Psoas muscle (tissue), 8 donors: Measurements from ENCODE around the gene KCNT2. TPM values are rescaled to one million over a fixed set of nuclear protein-coding genes. Genes with fewer than 3 reads are reported as not detected.

Experiments used
- ATAC-seq, 4 donors: fragments of 200-7000 bp; cut with Tn5 transposase; one replicate each; pipeline ENCODE4 v1.9.1; 2020; ENCODE audit warnings: moderate library complexity in 3 of 4, mild to moderate bottlenecking in 2 of 4
- DNase-seq, 2 donors: peaks; one replicate each; pipeline ENCODE4 v3.0.0-alpha.2; 2020
- H3K27ac ChIP-seq: fragments of 200-600 bp; one replicate; pipeline ENCODE4 v1.8.0; 2022
- H3K27me3 ChIP-seq, 3 donors: fragments of 200-600 bp in 1 of 3; one replicate each; pipeline versions ENCODE4 v1.6.1 to v1.8.0; 2013 to 2022; ENCODE audit warnings: low read length in 2 of 3, mild to moderate bottlenecking in 2 of 3, moderate library complexity in 1 of 3; ENCODE audit not compliant: insufficient read depth in 3 of 3
- H3K36me3 ChIP-seq, 2 donors: fragments of 200-600 bp in 1 of 2; one replicate each; pipeline versions ENCODE4 v1.6.1 to v1.8.0; 2013 to 2022; ENCODE audit warnings: low read depth in 1 of 2, mild to moderate bottlenecking in 1 of 2, moderate library complexity in 1 of 2; ENCODE audit not compliant: insufficient read depth in 1 of 2
- H3K4me1 ChIP-seq: fragments of 200-600 bp; one replicate; pipeline ENCODE4 v1.8.0; 2022
- H3K4me3 ChIP-seq: fragments of 200-600 bp; one replicate; pipeline ENCODE4 v1.8.0; 2022; ENCODE audit warnings: mild to moderate bottlenecking
- H3K9me3 ChIP-seq: fragments of 200-600 bp; one replicate; pipeline ENCODE4 v1.8.0; 2022
- WGBS, 3 donors: extraction: QIAGEN DNeasy Blood & Tissue Kit; methylation state at CpG; one replicate each; pipeline versions ENCODE4 v1.1.6 to v1.1.7; 2013; 5-methylcytosine and 5-hydroxymethylcytosine counted together
- intact Hi-C, 2 donors: fragments of 100-400 bp; cut with DNase I; formaldehyde crosslinking; loops; one replicate each; pipeline versions ENCODE4 v1.11.0 to v1.14.2; 2022
- polyA plus RNA-seq, 3 donors: library from polyadenylated mRNA; stranded (reverse); fragments of 200-250 nt; gene quantifications; one replicate each; pipeline ENCODE4 v1.2.3, GENCODE V29; 2013
- total RNA-seq, 4 donors: library from RNA; stranded (reverse); fragmentation: NEBNext Ultra II Directional in 2 of 4; extraction: Animal tissue kit (Norgen Biotek cat#: 25700) in 2 of 4; gene quantifications; one replicate each; pipeline versions ENCODE4 v1.2.1 to v1.2.4, GENCODE V29; 2021 to 2023
- TF ChIP-seq, protein P1 (sequence below): fragments of 200-600 bp; IDR thresholded peaks from one replicate; pipeline ENCODE4 v1.8.0; 2022; ENCODE audit warnings: antibody characterized with exemption
- donor health status: healthy with polysubstance abuse.
- donor health status: DM: no; HTN: no; CAD: no; lungs with moderate emphysema.
- donor health status: Bipolar disorder and iron deficiency.
- donor health status: healthy.
- donor health status: DM: yes; HTN: yes; CAD: no.
- donor health status: DM: no; HTN: no; CAD: no.
- donor health status: DM: no; HTN: no; CAD: no.
- donor health status: DM: yes; HTN: yes; CAD: no.

KCNT2 gene
- total and polyA plus RNA-seq, 7 donors: 0.04 to 1.2 (median 0.12) TPM

DNA sequence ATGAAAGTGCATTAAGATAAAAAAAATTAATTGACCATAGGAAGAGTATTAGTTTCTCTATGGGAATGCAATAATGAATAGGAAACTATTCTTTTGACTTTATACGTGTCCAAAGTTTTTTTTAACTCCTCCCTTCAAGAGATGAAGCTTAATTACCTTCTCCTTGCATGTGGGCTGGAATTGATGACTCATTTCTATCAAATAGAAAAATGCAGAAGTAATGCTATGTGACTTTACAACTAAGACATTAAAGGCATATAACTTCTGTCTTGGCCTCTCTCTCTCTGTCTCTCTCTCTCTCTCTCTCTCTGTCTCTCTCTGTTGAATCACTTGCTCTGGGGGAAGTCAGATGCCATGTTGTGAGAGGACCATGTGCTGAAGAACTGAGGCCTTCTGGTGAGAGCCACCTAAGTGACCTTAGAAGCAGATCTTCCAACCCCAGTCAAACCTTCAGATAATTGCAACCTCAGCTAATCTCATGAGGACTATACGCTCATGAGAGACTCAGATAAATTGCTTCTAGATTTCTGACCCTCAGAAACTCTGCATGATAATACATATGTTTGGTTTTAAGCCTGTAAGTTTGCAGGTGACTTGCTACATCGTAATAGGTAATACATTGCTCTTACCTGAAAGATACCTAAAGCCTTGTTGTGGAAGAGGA is 414.2 kb downstream of the KCNT2 start:
- TF ChIP-seq, protein P1, sequence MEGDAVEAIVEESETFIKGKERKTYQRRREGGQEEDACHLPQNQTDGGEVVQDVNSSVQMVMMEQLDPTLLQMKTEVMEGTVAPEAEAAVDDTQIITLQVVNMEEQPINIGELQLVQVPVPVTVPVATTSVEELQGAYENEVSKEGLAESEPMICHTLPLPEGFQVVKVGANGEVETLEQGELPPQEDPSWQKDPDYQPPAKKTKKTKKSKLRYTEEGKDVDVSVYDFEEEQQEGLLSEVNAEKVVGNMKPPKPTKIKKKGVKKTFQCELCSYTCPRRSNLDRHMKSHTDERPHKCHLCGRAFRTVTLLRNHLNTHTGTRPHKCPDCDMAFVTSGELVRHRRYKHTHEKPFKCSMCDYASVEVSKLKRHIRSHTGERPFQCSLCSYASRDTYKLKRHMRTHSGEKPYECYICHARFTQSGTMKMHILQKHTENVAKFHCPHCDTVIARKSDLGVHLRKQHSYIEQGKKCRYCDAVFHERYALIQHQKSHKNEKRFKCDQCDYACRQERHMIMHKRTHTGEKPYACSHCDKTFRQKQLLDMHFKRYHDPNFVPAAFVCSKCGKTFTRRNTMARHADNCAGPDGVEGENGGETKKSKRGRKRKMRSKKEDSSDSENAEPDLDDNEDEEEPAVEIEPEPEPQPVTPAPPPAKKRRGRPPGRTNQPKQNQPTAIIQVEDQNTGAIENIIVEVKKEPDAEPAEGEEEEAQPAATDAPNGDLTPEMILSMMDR: no peak
- no peaks in the 10 kb centered on the region for H3K4me1 ChIP-seq
- DNase-seq: no peak

DNA sequence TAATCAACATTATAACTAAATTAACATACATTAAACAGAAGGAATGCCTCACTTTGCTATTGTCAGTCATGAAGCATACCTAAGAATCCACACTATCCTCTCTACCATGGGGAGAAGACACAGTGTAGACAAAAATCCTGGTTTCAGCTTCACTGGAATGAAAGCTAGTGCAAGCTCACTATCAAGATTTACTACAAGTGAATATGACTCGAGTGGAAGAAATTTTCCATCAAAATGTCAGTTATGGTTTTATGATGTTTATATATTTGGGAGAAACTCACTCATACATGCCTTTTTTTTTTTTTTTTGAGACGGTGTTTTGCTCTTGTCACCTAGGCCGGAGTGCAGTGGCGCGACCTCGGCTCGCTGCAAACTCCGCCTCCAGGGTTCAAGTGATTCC is 424.3 kb downstream of the KCNT2 start:
- DNase-seq (no peak), ATAC-seq (no peak)
- Histone ChIP-seq H3K36me3 (no peaks in the 10 kb centered on the region), H3K4me1 (no peaks in the 10 kb centered on the region), H3K27me3 (no peaks in the 10 kb centered on the region), H3K27ac (no peak overlapping the region), H3K4me3 (no peak overlapping the region), H3K9me3 (no peaks in the 10 kb centered on the region)
- TF ChIP-seq, protein P1: no peak
- intact Hi-C loops: no loop called here
- WGBS, 3 donors: 93 to 96% (median 95%) methylated on average over 8 of the region's 8 CpGs

More for the DNA sequence above, 414.2 kb downstream of the KCNT2 start:
- H3K27me3 ChIP-seq: no peaks in the 10 kb centered on the region
- 32 to 78% (median 33%) methylated on average over 3 of the region's 3 CpGs for WGBS, 3 donors
- ATAC-seq: no peak
- no peaks in the 10 kb centered on the region for H3K9me3 ChIP-seq
- intact Hi-C loops: no loop called here
- H3K36me3 ChIP-seq: no peaks in the 10 kb centered on the region
- H3K4me3 ChIP-seq: no peak overlapping the region
- no peak overlapping the region for H3K27ac ChIP-seq

DNA sequence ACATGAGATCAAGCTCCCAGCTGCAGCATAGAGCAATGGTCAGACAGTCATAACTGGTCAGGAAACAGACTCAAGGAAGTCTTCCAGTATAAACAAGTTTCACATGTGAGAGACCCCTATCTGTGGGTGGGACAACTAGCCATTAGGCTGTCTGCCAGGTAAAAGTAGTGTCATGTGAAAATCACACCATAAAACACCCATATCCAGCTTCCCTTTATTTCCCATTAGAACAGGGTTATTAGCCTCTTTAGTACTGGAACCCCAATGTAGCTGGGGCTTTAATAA is 426.7 kb downstream of the KCNT2 start:
- no peak for DNase-seq
- Histone ChIP-seq H3K4me3 (no peak overlapping the region), H3K36me3 (no peaks in the 10 kb centered on the region), H3K9me3 (no peaks in the 10 kb centered on the region), H3K27ac (no peak overlapping the region), H3K4me1 (no peaks in the 10 kb centered on the region), H3K27me3 (no peaks in the 10 kb centered on the region)
- ATAC-seq: no peak
- intact Hi-C loops: no loop called here
- TF ChIP-seq, protein P1: no peak

DNA sequence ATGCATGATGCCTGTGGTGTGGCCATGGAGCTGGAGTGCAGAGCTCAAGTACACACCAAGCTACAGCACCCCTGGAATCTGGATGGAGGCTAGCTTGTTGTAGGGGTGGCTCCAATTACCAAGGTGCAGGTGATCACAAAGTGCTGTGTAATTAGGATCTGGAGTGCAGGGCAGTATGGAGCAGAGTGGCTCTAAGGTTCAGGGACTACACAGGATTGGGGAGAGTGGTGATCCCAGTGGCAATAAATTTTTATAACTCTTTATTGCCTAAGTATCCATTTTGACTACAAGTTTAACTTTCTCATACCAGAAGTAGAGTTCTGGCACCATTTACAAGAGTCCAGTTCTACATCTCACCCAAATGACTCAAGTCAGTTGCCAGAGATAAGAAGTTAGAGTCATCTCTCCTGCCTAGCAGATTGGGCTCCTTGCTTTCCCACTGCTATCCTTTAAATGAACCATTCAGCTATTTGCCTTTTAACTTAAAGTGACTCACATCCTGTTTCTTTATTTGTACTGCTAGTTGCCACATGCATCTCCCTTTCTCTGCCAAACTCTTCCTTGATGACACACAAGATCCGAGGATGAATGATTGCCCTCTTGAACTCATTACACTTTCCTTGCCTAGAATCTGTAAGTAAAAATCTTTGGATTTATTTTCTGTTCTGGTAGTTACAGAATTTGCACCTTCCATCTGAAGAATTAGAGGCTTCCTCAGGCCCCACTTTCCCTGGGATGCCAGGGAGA is 427.2 kb downstream of the KCNT2 start:
- Histone ChIP-seq H3K4me3 (no peak overlapping the region), H3K36me3 (no peaks in the 10 kb centered on the region), H3K4me1 (no peaks in the 10 kb centered on the region), H3K27ac (no peak overlapping the region), H3K27me3 (no peaks in the 10 kb centered on the region), H3K9me3 (no peaks in the 10 kb centered on the region)
- WGBS, 3 donors: 18 to 54% (median 53%) methylated on average over 1 of the region's 1 CpG
- TF ChIP-seq, protein P1: no peak
- no peak for DNase-seq
- intact Hi-C loops: no loop called here
- ATAC-seq: peak in 1 of 4 donors; percentile 26
